ENCODE results near the gene RAB36.

The RAB36 gene

GRCh38 chr22:23163665-23164064, 18.4 kb downstream of the RAB36 start:
- peak; percentile 64 for DNase-seq

GRCh38 chr22:23164091-23164490, 18.8 kb downstream of the RAB36 start:
- DNase-seq = no peak

- no peak for DNase-seq
Observed at GRCh38 chr22:23166042-23166831, 21.0 kb downstream of the RAB36 start.

GRCh38 chr22:23166841-23167616, 21.8 kb downstream of the RAB36 start:
- DNase-seq = no peak

- DNase-seq = no peak
Observed at GRCh38 chr22:23168391-23169042, 23.2 kb downstream of the RAB36 start.

GRCh38 chr22:23169043-23169406, 23.7 kb downstream of the RAB36 start:
- no peak for DNase-seq

- DNase-seq = no peak
Observed at GRCh38 chr22:23175817-23176644, 30.8 kb downstream of the RAB36 start.

GRCh38 chr22:23176645-23177027, 31.4 kb downstream of the RAB36 start:
- no peak for DNase-seq

GRCh38 chr22:23177197-23177596, 31.9 kb downstream of the RAB36 start:
- no peak for DNase-seq

- DNase-seq = no peak
Observed at GRCh38 chr22:23178512-23179254, 33.4 kb downstream of the RAB36 start.

- DNase-seq = no peak
Observed at GRCh38 chr22:23179381-23180299, 34.4 kb downstream of the RAB36 start.

- DNase-seq = peak; percentile 57
Observed at GRCh38 chr22:23180301-23180892, 35.1 kb downstream of the RAB36 start, which contains the start of gene BCR. BCR (plus strand) TSS chr22:23180509; CDS start chr22:23180961, 452 bp downstream.

- peak; percentile 19 for DNase-seq
Observed at GRCh38 chr22:23180893-23181720, 35.8 kb downstream of the RAB36 start.

- no peak for DNase-seq
Observed at GRCh38 chr22:23181721-23182308, 36.5 kb downstream of the RAB36 start.

GRCh38 chr22:23182309-23183060, 37.2 kb downstream of the RAB36 start:
- peak; percentile 28 for DNase-seq

GRCh38 chr22:23183061-23183698, 37.9 kb downstream of the RAB36 start:
- DNase-seq = peak; percentile 42

- no peak for DNase-seq
Observed at GRCh38 chr22:23184100-23184763, 39.0 kb downstream of the RAB36 start.

Measured in COR-L47 (cell line).